Activated CD8-positive, alpha-beta memory T cell treated with anti-CD3 and anti-CD28 coated beads, Interleukin-2, amount 50 U/mL, for 1 hour (primary cell): ENCODE results near the gene REP15.
"Not testable (repeated sequence)": the region's sequence is repeated elsewhere in the genome, so short reads cannot be mapped to it uniquely, and the experiment has no call there.

ENCODE experiments used
- DNase-seq: peaks from one replicate; pipeline ENCODE4 v3.0.0-alpha.2; 2020; ENCODE audit errors: extremely low read depth

Gene REP15, protein sequence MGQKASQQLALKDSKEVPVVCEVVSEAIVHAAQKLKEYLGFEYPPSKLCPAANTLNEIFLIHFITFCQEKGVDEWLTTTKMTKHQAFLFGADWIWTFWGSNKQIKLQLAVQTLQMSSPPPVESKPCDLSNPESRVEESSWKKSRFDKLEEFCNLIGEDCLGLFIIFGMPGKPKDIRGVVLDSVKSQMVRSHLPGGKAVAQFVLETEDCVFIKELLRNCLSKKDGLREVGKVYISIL

DNA sequence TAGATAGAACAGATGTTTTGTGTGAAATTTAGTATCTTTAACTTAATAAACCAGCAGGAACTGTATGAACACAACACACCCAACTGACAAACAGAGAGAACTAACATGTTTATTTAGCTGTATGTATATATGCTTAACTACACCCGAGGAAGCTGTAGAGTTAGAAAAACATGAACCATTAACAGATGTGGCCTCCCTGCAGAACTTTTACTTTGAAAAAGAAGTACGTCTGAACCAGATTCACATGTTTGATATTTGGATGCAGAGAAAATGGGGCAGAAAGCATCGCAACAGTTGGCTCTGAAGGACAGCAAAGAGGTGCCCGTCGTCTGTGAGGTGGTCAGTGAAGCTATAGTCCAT, at the start of gene REP15:
Gene REP15 (plus strand): TSS at position 155 of the 360 bp plus-strand sequence. CDS start 116 bp downstream, at position 271.
- DNase-seq: no peak

DNA sequence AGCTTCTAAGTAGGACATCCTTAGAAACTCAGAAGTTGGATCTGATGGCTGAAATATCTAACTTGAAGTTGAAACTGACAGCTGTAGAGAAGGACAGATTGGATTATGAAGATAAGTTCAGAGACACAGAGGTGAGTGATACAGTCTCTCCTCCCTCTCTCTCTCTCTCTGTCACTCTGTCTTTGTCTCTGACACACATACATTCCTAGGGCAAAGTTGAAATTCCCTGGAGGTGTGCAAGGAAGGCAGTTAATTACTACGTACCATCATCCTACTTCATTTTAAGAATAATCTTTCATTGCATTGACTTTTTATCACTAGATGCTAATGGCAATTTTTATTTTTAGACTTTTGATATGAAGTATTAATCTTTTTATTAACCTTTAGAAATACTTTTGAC, 46.2 kb upstream of the REP15 start:
- DNase-seq: no peak

DNA sequence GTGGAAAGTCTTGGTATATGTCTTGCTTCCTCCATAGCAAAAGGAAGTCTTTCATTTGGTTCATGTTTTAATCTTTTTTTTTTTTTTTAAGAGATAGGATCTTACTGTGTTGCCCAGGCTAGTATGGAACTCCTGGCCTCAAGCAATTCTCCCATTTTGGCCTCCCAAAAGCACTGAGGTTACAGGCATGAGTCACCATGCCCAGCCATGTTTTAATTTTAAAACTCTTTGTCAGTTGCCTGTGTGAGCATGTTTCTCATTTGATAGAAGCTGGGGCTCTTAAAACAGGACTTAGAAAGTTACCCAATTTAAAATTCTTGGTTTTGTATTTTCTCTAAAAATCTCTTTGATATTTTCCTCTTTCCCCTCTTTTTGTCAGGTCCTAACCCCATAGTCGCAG, 45.0 kb upstream of the REP15 start:
- DNase-seq: no peak

DNA sequence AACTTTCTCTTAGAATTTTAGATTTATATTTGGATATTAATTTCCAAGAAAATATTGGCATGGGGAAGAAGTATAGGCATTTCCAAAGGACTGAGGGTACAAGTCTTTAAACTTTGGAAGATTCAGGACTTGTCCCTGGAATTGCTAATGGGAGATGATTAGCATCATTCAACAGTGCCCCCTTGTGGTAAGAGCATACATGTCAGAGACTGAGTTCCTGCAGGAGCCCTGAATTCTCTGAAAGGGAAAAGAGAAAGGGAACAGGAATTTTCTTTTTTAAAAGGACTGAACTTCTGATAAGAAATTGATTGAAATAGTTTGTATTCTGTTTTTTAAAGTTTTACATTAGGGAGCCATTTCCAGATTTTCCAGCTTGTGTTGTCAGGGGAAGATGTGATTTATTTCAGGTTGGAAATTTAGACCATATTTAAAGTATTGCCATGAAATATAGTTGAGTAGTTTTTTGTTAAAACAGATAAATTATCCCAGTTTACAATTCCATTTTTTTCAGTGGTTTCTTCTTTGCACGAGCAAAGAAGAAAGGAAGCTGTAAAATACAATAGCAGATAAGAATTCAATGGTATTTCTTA, 44.0 kb upstream of the REP15 start:
- DNase-seq: peak; percentile 19

DNA sequence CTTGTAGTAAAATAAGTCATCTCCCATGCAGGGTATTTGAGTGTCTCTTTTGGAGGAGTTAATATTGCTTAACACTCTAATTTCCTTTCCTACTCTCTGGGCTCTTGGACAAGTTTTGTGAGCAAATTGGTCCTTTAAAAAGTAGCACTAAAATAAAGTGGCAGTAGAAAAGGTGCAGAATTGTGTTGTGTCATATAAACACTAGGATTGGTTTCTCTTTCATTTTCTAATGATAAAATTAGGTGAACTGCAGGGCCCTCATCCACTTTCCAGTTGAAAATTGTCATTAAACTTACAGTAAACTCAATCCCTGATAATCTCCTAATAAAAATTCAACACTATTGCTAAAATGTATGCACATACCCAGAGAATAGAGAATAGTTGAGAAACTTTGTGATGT, 42.6 kb upstream of the REP15 start:
- no peak for DNase-seq

DNA sequence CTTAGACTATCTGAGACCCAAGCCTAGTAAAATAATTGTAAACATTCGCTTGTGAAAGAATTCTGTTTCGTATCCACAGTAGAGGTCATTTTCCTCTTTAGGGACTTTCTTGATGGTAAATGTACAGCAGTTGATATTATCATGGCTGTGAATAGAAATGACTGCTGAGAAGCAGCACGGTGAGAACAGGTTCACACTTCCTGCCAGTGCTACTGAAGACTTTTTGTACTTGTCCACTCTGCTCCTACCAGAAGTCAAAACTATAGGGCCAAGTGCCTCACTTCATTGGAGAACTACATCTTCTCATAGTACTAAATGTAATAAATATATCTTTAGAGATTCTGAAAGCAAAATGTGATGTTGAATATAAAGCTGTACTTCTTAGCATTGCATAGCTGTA, 40.8 kb upstream of the REP15 start:
- DNase-seq: not testable (repeated sequence)

DNA sequence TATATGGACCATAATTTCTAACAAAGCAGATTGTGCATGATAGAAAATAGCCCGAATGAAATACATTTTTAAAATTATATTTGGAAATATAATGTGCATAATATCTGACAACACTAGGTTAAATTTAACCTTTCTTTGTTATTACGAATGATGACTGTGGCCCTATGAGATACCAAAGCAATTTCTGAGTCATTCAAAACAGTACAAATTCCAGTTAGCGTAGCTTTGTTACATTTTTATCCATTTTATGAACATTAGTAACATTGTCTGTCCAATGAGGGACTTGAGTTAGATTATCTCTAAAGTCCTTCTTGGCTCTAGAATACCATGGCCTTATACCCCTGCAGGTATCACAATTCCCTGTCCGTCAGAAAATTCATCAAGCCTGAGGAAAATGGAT, 39.0 kb upstream of the REP15 start:
- no peak for DNase-seq

DNA sequence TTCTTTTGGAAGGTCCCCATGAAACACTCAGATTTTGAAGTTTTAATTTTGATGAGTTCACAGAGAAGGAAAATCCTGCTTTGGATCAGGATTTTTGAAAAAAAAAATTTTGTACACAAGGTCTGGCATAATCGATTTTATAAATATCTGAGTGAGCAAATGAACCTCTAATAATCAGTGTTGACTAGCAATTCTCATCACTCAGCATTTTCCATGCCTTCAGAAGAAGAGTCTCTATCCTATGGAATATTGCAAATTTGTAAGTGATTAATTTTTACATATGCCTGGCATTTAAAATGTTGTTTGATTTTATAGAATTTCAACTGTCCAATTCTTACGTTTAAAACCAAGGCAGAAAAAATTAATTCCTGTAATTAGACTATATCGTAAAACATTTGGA, 30.5 kb upstream of the REP15 start:
- DNase-seq: no peak

DNA sequence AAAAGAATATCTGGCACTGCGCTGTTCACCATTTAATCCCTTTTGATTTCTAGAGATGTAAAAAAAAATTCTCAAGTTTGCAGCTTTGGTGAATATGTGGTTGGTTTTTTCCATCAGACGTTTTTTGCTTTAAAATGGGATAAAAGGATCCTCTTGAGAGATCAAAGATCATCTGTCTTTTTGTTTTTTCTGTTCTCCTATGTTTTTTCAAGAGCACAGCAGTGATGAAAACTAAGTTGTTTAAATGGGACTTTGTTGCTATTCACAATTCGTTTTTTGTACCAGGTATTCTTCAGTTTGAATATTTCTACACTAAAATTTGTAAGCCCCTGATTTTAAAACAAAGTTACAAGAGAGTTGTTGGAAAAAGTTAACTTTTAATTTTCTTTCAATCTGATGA, 29.7 kb upstream of the REP15 start:
- DNase-seq: no peak

DNA sequence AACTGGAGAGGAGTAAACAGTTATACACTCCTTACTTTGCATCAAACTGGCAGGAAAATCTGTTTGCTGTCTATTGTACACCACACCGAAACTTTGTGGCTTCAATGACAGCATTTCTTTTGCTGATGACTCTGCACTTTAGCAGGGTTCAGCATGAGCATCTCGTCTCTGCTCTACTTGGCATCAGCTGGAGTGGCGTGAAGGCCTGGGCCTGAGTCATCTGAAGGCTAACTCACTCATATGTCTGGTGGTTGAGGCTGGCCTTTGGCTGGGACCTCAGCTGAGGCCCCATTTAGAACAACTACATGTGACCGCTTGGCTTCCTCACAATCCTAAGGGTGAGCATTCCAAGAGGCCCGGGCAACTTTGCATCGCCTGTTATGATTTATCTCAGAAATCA, 28.7 kb upstream of the REP15 start:
- no peak for DNase-seq

DNA sequence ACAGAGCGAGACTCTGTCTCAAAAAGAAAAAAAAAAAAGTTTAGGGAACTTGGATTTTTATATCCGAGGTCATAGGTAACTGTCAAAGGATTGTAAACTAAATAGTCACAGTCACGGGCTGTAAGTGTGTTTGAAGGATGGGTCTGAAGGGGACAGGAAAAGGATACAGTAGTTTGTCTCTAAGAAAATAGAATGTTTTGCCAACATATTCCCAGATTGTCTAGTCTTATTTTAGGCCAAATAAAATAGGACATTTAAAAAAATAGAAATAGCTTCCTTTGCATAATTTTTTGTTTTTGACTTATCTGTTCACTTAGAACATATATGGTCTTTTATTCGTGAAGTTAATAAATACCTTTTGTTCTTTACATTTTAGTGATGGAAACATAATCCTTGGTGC, 24.2 kb upstream of the REP15 start:
- DNase-seq: no peak

DNA sequence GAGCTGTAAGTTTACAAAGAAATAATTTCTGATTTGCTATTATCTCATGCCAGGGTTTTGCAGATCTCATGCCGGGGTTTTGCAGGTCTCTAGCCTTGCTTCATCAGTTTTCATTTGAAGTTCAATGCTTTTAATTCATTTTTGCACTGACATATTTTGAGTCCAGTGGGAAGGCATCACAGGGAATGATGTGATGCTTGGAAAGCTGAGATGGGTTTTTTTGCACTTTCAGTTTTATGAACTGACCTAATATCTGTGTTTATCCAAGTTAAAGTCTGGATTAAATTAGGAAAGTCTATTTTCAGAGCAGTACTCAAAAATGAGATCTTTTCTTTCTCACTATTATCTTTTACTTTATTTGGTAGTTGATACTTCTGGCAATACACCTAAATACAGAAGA, 23.6 kb upstream of the REP15 start:
- DNase-seq: no peak

DNA sequence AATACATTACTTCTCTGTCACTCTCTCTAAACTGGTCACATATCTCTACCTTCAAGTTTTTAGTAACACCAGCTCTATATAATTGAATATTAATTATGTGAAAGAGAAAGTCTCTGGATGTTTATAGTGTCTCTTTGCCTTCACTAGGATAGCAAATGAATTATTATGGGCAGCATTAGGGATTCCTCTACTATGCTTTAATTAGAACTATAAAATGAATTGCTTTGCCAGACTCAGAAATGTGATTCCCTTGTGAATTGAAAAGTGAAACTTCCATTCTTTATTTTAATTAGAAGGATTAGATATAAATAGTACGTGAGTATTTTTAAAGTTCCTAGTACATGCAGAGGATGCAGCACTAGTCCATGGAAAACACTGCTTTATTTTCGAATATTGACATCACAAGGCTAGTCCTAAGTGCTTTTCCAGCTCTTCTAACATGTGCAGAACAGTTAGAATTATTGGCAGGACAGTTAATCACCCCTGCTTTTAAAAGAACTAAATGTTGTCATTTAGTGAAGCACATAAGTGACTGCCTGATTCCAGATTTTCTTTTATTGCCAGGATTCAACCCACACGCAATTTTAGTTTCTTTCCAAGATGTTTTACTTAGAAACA, 23.0 kb upstream of the REP15 start:
- DNase-seq: no peak

DNA sequence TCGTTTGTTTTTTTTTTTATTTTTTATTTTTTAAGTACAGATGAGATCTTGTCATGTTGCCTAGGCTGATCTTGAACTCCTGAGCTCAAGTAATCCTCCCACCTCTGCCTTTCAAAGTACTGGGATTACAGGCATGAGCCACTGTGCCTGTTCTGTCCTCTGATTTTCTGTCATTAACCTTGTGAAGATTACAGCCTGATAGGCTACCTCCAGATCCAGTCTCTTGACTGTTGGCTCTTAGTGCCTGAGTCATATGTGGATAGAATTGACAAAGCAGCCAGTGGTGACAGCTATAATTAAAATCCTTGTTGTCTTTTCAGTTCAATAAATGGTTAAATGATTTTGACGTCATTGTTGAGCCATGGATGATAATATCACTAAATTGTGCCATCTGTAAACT, 21.3 kb upstream of the REP15 start:
- DNase-seq: no peak

DNA sequence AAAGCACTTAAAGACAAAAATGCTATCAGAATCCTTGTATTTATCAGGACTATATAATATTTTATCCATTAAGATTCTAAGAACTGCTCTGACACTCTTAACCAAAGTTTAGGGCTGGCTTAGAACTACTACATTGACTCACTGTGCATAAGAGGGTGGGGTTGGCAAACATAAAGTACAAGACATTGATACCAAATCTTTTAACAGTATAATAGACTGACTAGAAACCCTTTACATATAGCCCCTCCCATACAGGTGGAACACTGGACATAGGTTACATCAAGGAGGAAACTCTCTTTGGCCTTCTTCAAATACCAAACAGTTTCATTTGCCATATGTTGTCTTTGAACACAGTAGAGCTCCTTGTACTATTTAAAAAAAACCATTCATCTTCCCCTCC, 15.6 kb upstream of the REP15 start:
- DNase-seq: no peak

DNA sequence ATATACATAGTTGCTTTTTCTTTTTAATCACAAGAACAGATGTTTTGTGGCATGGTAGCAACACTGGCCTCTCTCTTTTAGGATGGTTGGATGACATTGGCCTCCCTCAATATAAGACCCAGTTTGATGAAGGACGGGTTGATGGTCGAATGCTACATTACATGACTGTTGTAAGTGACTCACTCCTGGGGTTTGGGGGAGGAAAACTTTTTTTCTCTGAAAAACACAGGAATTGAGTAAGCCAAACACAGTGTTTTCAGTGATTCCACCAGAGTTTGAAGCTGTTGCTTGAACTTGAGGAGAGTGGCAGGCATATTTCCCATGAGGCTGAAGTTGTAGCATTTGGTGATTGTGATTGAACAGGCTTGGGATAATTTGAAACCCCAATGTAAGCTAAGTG, 13.7 kb upstream of the REP15 start:
- no peak for DNase-seq

DNA sequence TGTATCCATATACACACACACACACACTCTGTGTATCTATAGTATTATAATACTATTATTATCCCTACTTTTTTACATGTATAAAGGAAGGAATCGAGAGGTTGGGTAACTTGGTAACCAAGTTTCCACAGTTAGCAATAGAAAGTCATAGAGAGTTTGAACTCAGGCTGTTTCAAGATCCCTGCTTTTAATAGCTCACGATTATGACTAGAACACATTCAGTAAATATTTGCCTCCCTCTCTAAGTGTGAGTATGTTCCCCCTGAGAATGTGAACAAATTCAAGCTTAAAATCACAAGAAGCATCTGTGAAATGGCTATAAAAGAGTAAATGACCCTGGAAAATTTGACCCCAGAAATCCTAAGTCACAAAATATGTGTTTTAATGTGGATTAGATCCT, 11.0 kb upstream of the REP15 start:
- no peak for DNase-seq

DNA sequence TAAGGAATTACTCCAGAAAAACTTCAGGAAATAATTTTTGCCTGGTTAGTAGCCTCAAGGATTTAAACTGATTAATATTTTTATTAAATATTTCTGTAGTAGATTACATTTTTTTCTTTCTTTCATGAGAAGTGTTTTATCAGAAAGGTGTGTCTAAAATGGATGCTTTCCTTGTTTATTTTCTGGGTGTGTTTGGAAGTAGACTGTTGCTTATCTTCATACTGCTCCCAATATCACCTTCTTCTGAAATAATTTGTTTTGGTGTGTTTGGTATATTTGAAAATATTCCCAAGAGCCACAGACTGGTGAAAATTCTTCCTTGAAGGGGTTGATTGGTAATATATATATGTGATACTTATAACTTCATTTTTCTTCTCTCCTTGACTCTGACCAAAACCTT, 10.1 kb upstream of the REP15 start:
- DNase-seq: no peak

DNA sequence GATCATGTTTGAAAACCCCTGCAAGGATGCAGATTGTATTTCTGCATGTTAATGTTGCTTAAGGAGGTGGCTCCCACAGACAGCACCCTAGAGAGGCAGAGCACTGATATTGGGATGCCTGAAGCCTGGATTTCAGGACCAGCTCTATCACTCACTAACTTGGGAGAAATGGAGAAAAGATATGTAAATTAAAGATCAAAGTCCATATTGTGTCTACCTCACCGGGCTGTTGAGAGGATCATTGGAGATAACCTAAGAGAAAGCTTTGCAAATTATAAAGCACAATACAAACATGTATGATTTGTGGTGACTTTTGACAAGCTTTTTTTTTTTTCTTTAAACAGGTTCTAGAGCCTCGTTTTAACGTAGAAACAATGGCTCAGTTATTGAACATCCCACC, 7.6 kb upstream of the REP15 start:
- no peak for DNase-seq

DNA sequence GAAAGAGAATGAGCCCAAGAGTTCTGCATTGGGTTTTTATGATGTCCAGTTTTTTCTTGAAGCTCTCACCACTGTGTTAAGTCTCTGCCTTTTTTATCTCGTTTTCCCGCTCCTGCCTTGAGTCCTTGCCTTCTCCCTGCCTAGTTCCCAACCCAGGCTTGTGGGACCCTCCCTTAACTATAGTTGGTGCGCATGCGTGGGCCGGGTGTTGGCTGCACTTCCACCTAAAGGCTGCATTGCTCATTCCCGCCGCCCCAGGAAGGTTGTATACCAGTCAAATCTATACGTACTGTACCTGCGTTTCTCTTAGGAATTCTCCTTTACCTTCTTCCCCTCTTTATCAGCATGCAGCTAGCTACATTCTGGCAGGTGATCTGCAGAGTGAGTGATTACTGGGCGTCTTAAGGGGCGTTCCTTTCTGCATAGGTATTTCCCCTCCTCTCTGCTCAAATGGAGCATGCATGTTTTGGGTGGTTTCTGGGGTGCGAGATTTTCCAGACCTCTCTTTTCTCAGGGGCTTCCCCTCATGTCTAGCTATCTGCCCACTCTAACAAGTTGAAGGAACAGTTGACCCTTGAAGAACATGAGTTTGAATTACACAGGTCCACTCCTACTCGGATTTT, 6.6 kb upstream of the REP15 start:
- DNase-seq: no peak

DNA sequence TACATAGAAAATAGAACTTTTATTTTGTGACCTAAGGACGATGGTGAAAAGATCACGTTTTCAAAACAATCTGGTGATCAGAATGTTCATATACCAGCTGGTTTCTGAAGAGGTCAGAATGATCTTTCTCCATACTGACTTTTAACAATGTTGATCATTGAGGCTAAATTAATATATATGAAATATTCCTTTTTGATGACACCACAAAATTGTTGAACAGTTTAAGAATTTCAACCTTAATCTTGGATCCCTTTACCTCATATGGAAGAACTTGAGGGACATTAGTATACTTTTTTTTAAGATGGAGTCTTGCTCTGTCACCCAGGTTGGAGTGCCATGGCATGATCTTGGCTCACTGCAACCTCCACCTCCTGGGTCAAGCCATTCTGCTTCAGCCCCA, 2.8 kb upstream of the REP15 start:
- DNase-seq: no peak

DNA sequence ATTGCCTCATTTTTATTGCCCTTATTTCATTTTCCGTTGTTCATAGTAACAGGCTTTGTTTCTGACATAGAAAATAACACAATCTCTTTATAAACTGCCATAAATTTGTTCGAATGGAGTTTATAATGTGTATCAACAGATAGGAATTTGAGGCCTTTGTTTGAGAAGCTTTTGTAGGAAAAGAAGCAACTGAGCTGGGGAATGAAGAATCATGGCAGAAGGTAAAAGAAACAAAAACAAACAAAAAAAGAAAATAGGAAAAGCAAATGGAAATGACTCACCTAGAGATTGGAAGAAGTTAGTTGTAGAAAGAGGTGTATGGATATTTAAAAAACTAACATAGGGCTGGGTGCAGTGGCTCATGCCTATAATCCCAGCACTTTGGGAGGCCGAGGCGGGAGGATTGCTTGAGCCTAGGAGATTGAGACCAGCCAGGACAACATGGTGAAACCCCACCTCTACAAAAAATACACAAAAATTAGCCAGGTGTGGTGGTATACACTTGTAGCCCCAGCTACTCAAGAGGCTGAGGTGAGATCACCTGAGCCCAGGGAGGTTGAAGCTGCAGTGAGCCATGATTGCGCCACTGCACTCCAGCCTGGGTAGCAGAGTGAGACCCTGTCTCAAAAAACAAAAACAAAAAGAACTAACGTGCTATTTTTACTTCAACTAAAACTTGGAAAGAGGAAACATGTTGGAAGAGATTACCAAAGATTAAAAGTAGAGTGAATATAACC, 523 bp upstream of the REP15 start:
- no peak for DNase-seq
